Stimulated activated CD8-positive, alpha-beta memory T cell treated with anti-CD3 and anti-CD28 coated beads, Interleukin-4, amount 100 ng/mL, for 48 hours (primary cell): ENCODE results near the gene CDKAL1.

Experiments used
- DNase-seq: peaks from one replicate; pipeline ENCODE4 v3.0.0-alpha.2; 2020

The CDKAL1 gene

GRCh38 chr6:20933057-20933788 lies 399.0 kb downstream of the CDKAL1 start:
- no peak for DNase-seq

DNA sequence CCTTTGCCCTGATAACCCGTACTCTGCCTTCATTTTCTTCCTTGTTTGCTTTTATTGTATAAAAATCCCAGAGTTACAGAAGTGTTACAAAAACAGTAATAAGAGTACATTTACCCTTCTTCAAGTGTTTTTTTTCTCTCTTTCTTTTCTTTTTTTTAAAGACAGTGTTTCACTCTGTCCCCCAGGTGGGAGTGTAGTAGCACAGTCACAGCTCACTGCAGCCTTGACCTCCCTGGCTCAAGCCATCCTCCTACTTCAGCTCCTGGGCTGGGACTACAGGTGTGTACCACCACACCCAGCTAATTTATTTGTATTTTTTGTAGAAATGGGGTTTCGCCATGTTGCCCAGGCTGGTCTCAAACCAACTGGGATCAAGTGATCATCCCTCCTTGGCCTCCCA lies 402.7 kb downstream of the CDKAL1 start:
- DNase-seq = no peak

GRCh38 chr6:20939161-20939775 lies 405.0 kb downstream of the CDKAL1 start:
- no peak for DNase-seq

DNA sequence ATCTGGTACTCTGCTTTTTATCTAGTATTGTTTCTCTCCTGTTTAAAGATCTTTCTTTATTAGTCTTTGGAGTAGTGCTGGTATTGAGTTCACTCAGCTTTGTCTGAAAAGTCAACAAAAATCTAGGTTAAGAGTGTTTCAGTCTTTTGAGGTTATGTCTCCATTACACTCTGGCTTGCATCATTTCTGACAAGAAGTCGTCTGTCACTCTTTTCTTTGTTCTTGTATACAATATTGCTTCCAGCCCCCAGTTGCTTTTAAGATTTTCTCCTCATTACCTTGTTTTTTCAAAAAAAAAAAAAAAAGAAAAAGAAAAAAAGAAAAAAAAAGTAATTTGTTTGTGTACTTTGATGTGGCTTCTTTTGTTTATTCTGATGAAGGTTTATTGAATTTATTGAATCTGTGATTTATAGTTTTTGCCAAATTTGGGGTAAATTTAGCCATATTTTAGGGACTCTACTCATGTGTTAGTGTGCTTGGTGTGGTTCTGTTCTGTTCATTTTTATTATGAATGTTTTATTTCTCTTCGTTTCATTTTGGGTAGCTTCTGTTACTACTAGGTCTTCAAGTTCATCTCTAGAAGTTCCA lies 408.9 kb downstream of the CDKAL1 start:
- DNase-seq = no peak

DNA sequence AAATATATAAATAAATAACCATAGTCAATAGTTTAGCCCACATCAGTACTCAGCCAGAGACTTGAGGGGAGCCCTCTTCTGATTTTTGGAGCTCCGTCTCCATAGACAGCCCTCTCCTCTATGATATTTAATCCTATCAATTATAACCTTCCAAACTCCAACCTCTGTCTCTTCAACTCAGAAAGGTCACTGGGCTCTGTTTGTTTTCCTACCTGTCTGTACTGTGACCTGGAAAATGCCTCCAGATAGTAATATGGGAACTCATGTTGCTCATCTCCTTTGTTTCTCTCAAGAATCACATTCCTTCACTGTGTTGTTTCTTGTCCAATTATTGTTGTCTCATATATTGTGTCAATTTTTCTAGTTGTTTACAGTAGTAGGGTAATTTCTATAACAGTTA lies 409.7 kb downstream of the CDKAL1 start:
- DNase-seq = no peak

DNA sequence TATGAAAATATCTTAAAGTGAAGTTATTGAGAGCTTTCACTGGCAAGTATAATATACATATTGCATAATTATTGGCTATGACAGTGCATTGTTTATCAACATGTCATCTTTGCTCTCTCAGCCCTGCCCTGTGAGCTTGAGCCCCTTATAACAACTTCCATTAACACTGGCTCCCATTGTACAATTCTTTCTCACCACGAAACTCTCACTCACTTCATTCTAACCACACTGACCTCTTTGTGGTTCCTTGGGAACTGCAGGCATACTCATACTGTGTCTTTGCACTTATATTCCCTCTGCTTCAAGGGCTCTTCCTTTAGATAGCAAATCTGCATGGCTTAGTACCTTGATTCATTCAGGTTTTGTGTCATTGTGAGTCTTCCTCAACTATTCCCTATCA lies 411.8 kb downstream of the CDKAL1 start:
- no peak for DNase-seq

- no peak for DNase-seq
These were observed 412.6 kb downstream of the CDKAL1 start for GRCh38 chr6:20946890-20947289.

DNA sequence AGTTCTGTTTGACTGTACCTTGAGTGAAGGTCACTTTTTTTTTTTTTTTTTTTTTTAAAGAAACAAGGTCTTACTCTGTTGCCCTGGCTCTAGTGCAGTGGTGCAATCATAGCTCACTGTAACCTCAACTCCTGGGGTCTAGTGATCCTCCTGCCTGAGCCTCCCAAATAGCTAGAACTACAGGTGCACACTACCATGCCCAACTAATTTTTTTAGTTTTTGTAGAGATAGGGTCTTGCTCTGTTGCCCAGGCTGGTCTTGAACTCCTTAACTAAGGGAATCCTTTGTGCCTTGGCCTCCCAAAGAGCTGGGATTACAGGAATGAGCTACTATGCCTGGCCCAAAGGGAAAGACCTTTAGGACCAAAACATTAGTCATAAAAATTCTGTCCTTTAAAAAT lies 413.7 kb downstream of the CDKAL1 start:
- DNase-seq = no peak

- DNase-seq = no peak
These were observed 414.3 kb downstream of the CDKAL1 start for GRCh38 chr6:20948556-20948955.

- DNase-seq = no peak
These were observed 414.9 kb downstream of the CDKAL1 start for GRCh38 chr6:20949138-20949537.

- no peak for DNase-seq
These were observed 418.6 kb downstream of the CDKAL1 start for GRCh38 chr6:20952699-20953474.

- DNase-seq = no peak
These were observed 420.1 kb downstream of the CDKAL1 start for GRCh38 chr6:20954315-20954714.

- no peak for DNase-seq
These were observed 420.9 kb downstream of the CDKAL1 start for GRCh38 chr6:20955131-20955530.

- DNase-seq = no peak
These were observed 421.5 kb downstream of the CDKAL1 start for GRCh38 chr6:20955751-20956150.

GRCh38 chr6:20960067-20960466 lies 425.8 kb downstream of the CDKAL1 start:
- no peak for DNase-seq

- no peak for DNase-seq
These were observed 431.0 kb downstream of the CDKAL1 start for GRCh38 chr6:20965276-20965675.

DNA sequence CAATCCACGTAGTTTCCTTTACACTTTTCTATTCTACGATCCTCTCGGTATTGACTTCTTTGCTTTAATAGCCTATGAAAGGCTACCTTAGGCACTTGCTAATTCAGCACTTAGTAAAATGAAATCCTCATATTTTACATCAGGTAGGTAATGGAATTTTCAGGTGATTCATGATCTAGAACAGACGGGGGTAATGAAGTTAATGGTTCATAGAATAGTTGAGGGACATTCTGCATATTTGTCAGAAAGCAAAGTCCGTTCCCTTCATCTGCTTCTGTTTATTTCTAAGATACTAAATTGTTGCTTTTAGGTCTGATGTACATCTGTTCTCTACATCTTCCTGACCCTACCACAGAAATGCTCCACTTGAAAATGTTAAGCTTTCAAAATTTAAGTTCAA lies 431.7 kb downstream of the CDKAL1 start:
- no peak for DNase-seq

GRCh38 chr6:20969551-20969950 lies 435.3 kb downstream of the CDKAL1 start:
- DNase-seq = no peak

DNA sequence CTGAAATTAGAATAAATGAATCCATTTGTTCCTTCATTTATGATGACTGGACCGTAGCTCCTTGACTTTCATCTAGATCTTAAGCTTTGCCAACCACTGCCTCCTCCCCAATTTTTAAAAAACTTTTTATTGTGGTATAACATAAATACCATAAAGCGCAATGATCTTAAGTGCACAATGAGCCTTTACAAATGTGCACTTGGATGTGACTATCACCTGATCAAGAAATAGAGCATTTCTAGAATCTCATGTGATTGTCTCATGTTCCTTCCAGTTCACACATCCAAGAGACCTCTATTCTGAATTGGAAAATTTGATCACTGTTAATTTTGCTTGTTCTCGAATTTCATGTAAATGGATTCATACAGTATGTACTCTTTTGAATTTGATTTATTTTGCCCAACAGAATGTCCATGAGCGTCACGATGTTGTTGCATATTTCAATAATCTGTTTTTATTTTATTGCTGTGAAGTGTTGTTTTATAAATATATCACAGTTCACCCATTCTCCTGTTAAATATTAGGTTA lies 442.2 kb downstream of the CDKAL1 start:
- DNase-seq = no peak

DNA sequence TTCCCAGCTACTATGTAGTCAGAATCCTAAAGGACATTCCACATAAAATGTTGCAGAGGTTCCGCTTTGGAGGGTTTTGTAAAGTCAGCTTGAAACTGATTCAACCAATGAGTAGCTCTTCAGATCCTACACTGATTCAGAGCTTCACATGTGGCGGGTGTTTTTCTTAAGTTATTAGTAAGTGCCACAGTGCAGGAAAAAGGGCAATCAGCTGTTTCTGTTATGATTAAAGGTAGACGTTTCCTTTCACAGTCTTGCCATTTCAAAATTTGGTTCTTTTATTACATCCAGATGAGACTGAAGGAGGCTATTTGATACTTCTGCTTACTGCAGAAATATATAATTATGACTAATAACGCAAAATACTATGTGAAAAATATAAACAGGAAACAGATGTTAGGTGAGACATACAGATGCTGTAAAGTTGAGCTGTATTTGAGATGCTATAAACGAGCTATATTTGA lies 443.9 kb downstream of the CDKAL1 start:
- no peak for DNase-seq

DNA sequence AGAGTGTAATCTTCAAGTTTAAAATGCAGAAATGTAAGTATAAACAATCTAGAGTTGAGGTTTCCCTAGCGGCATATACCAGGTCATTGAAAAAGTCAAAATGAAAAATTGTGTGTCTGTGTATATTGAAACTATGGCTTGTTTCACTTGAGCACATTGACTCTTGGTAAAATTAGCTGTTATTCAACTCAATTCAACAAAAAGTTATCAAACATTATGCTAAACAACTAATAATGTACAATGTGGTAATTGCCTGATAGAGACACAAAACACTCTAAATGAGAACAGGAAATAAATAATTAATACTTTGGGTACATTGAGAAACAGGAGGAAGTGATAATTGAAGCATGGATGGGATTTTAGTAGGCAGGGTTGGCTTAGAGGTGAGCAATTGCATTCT lies 444.8 kb downstream of the CDKAL1 start:
- DNase-seq = no peak

- DNase-seq = no peak
These were observed 449.7 kb downstream of the CDKAL1 start for GRCh38 chr6:20983961-20984360.

DNA sequence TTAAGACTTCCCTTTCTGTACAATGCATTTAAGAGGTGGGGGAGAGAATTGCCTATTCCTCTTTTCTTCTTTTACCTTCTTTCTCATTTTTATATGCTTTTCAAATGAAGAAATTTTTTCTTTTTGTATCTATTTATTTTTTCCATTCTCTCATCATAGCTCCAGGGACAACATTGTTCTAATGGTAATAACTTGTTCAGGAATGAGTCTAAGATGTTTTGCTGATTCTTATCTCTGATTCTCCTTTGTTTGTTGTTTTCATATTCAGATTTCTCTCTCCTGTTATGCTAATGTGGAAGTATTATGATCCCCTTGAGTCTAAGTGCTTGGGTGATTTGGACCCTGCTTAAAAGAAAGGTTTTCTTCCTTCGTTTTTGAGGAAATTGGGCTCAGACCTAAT lies 451.6 kb downstream of the CDKAL1 start:
- DNase-seq = no peak
